LNCaP clone FGC (cell line): ENCODE data around the gene AGR2.
A peak's percentile ranks its signal among the peaks of the same experiment; 100 is the strongest.
"Not testable (repeated sequence)": the region's sequence is repeated elsewhere in the genome, so short reads cannot be mapped to it uniquely, and the experiment has no call there.

Source experiments
- DNase-seq: peaks from one replicate; pipeline ENCODE4 v3.0.0-alpha.2; 2011; ENCODE audit warnings: low read depth
- H3K4me3 ChIP-seq: 2 replicates; pipeline ENCODE4 v1.5.1; 2011; ENCODE audit warnings: mild to moderate bottlenecking, low read depth, low read length, control low read depth
- TF ChIP-seq, protein P1 (sequence below): IDR thresholded peaks from 2 replicates; pipeline ENCODE4 v1.5.1; 2012; ENCODE audit warnings: mild to moderate bottlenecking; ENCODE audit not compliant: control insufficient read depth, insufficient read depth; ENCODE audit errors: extremely low read depth

The AGR2 gene

DNA sequence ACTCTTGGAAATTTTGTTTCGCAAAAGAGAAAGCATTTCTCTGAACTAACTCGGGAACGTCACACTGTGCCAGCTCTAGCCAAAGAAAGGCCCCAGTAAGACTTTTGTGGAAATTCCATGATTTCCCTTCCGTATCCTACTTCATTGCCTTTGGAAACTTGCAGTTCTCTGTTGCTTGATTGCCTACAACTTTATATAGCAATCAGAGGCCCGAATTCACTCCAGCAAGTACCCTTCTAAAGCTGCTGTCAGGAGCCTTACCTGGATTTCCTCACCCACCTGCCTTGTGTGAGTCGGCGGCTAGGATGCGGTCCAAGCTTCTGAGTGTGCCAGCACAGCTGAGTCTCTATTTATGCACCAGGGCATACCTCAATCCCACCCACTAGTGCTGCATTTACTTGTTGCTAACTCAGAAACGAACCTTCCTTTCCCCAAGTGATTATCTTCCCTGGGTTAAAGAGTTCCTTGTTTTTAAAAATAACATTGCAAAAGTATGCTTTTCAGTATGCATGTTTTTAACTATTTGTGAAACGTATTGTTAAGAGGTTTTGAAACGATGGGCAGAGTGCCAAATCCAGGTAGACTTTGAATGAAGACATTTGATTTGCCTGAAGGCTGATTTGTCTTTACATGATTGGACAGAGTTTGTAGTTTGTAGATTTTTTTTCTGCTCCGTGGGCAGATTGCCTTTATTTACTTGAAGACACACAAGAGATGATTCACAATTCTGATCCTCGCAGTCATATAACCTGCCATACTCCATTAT lies at the start of gene AGR2:
Gene AGR2, minus strand, starts transcription at position 326 of the 766 bp plus-strand sequence. CDS start 3,203 bp downstream, outside the sequence.
- peak; percentile 86 for DNase-seq
- TF ChIP-seq, protein P1, sequence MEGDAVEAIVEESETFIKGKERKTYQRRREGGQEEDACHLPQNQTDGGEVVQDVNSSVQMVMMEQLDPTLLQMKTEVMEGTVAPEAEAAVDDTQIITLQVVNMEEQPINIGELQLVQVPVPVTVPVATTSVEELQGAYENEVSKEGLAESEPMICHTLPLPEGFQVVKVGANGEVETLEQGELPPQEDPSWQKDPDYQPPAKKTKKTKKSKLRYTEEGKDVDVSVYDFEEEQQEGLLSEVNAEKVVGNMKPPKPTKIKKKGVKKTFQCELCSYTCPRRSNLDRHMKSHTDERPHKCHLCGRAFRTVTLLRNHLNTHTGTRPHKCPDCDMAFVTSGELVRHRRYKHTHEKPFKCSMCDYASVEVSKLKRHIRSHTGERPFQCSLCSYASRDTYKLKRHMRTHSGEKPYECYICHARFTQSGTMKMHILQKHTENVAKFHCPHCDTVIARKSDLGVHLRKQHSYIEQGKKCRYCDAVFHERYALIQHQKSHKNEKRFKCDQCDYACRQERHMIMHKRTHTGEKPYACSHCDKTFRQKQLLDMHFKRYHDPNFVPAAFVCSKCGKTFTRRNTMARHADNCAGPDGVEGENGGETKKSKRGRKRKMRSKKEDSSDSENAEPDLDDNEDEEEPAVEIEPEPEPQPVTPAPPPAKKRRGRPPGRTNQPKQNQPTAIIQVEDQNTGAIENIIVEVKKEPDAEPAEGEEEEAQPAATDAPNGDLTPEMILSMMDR = no peak
- H3K4me3 ChIP-seq = peak within 1 kb of the TSS; percentile 0; the same call in 1 of the 2 replicates

DNA sequence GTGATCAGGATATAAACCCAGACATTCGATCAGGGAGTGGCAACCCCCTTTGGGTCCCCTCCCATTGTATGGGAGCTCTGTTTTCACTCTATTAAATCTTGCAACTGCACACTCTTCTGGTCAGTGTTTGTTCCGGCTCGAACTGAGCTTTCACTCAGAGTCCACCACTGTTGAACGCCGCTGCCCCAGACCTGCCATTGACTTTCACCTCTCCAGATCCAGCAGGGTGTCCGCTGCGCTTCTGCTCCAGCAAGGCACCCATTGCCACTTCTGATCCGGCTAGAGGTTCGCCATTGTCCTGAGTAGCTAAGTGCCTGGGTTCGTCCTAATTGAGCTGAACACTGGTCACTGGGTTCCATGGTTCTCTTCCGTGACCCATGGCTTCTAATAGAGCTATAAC lies 48.4 kb upstream of the AGR2 start:
- DNase-seq = not testable (repeated sequence)

GRCh38 chr7:16851829-16852228 lies 47.0 kb upstream of the AGR2 start:
- no peak for DNase-seq
- TF ChIP-seq, protein P1 = no peak
- no peak overlapping the region for H3K4me3 ChIP-seq

More for the DNA sequence above, 48.4 kb upstream of the AGR2 start:
- H3K4me3 ChIP-seq = not testable (repeated sequence)

DNA sequence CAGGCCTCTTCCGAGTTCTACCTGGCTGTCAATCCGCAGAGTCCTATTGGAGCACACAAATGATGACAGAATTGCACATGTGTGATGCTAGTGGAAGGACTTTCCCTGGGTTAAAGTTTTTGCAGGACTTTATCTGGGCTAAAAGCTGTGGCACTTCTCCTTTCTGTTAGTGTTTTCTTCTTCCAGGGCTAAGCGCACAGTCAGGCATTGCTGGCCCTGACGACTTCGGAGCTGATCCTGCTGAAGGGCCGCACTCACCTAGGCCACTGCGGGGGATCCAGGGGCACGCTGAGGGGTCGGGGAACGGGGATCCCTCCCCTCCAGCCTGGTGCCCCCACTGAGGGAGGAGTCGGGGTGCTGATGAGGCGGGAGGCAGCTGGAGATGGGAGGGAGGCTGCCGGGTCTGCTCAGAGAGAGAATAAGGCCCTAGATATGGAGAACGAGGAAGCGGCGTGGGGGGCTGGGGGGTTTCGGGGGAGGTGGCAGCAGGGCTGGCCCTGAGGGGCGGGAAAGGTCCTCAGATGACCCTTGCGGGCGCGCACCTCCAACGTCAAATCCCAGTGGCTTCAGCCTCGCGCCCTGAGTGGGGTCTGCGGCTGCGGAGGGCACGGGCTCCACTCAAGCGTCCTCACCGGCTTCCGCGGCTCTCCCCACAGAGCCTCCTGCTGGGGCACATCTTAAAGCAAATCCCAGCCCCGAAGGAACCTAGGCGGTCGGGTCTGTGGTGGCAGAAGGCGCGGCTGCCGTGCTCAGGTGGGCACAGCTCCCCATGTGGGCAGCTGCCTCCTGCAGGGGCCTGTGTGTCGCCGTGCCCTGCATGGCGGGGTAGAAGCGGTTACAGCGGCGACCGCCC lies 46.0 kb upstream of the AGR2 start:
- H3K4me3 ChIP-seq = no peak overlapping the region
- TF ChIP-seq, protein P1 = no peak
- no peak for DNase-seq

DNA sequence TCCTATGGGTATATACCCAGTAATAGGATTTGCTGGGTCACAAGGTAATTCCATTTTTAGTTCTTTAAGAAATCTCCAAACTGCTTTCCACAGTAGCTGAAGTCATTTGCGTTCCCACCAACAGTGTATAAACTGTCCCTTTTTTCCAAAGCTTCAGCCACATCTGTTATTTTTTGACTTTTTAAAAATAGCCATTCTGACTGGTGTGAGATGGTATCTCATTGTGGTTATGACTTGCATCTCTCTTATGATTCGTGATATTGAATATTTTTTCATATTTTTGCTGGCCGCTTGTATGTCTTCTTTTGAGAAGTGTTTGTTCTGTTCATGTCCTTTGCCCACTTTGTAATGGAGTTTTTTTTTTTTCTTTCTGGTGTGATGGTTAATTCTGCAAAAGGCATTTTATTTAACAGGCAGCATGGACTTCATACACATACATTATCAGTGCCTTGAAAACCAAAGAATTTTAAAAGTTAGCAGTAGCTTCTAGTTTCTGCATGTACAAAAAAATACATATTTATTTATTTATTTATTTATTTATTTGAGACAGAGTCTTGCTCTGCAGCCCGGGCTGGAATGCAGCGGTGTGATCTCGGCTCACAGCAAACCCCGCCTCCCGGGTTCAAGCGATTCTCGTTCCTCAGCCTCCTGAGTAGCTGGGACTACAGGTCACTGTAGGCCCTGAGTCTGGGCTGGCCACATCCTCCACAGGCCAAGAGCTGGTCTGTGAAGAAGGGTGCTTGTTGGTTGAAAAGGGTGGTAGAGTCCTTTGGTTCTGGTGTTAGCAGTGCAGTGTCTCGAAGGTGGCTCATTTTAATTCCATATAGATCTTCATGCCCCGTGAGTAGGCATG lies 44.7 kb upstream of the AGR2 start:
- H3K4me3 ChIP-seq = no peak overlapping the region
- no peak for DNase-seq
- TF ChIP-seq, protein P1 = no peak

- no peak overlapping the region for H3K4me3 ChIP-seq
- DNase-seq = peak; percentile 77
- TF ChIP-seq, protein P1 = no peak
Observed at GRCh38 chr7:16847381-16847860, 42.6 kb upstream of the AGR2 start.
